ENCODE data around the gene PRR15L.
"Not testable (repeated sequence)": the region's sequence is repeated elsewhere in the genome, so short reads cannot be mapped to it uniquely, and the experiment has no call there.

Gene PRR15L

GRCh38 chr17:47948706-47949196, 8.9 kb downstream of the PRR15L start:
- ATAC-seq (replicated peaks) (no peak), DNase-seq (no peak)
- peaks cover 12% of the 10 kb centered on the region for H3K36me3 Mint-ChIP-seq (ENCODE audit: insufficient read depth)
- no peaks in the 10 kb centered on the region for H3K9me3 Mint-ChIP-seq
- H3K27ac Mint-ChIP-seq: peak overlapping the region in 1 of 2 donors; percentile 75
- H3K4me3 Mint-ChIP-seq: no peak overlapping the region
- peaks cover 32 to 34% of the 10 kb centered on the region in 2 donors for H3K4me1 Mint-ChIP-seq (ENCODE audit: low read depth in 2 of 2)
- H3K27me3 Mint-ChIP-seq: no peaks in the 10 kb centered on the region

DNA sequence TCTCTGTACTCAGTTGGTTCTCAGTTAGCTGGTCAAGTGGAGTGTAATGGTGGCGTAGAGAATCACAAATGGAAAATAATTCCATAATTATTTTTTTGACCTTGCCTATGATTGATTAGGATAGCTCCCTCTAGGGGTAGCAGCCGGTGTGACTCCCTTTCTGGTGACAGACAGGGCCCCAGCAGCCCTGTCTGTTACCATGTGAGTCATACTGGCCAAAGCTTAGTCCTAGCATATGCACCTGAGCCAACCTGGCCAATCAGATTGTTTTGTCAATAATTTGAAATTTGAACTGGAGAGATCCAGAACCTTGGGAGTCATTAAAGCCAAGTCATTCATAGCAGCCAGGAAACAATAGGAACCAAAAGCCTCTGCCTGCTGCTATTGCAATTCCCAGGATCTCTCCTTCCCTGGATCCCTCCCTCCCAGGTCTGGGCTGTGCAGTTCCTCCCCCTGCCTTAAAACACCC, 10.7 kb downstream of the PRR15L start:
- H3K4me1 Mint-ChIP-seq (ENCODE audit: low read depth in 2 of 2): peaks cover 38 to 42% of the 10 kb centered on the region in 2 donors
- ATAC-seq (replicated peaks) (peak; percentile 88), DNase-seq (peak; percentile 62 to 75 (median 63))
- no peaks in the 10 kb centered on the region for H3K27me3 Mint-ChIP-seq
- H3K4me3 Mint-ChIP-seq: no peak overlapping the region
- H3K27ac Mint-ChIP-seq: peak overlapping the region; percentile 82 to 87
- H3K36me3 Mint-ChIP-seq (ENCODE audit: insufficient read depth): peaks cover 10% of the 10 kb centered on the region
- H3K9me3 Mint-ChIP-seq: no peaks in the 10 kb centered on the region

- Mint-ChIP-seq H3K27me3 (no peaks in the 10 kb centered on the region), H3K27ac (peak overlapping the region; percentile 82 to 87), H3K9me3 (no peaks in the 10 kb centered on the region), H3K36me3 (ENCODE audit: insufficient read depth) (peaks cover 10% of the 10 kb centered on the region), H3K4me1 (ENCODE audit: low read depth in 2 of 2) (peaks cover 41 to 46% of the 10 kb centered on the region in 2 donors), H3K4me3 (no peak overlapping the region)
- ATAC-seq (replicated peaks) (no peak), DNase-seq (no peak)
Observed at GRCh38 chr17:47946516-47946915, 11.2 kb downstream of the PRR15L start.

GRCh38 chr17:47945529-47946508, 11.9 kb downstream of the PRR15L start:
- Mint-ChIP-seq H3K36me3 (ENCODE audit: insufficient read depth) (peaks cover 14% of the 10 kb centered on the region), H3K27me3 (no peaks in the 10 kb centered on the region), H3K27ac (peak overlapping the region; percentile 84 to 85), H3K9me3 (peaks cover 0 to 2% of the 10 kb centered on the region in 2 donors), H3K4me1 (ENCODE audit: low read depth in 2 of 2) (peaks cover 45 to 53% of the 10 kb centered on the region in 2 donors), H3K4me3 (peak overlapping the region; percentile 55 to 65)
- DNase-seq (no peak), ATAC-seq (replicated peaks) (no peak)

GRCh38 chr17:47945080-47945479, 12.6 kb downstream of the PRR15L start:
- DNase-seq: no peak
- peaks cover 48 to 55% of the 10 kb centered on the region in 2 donors for H3K4me1 Mint-ChIP-seq (ENCODE audit: low read depth in 2 of 2)
- H3K4me3 Mint-ChIP-seq: peak overlapping the region; percentile 55 to 65
- peaks cover 14% of the 10 kb centered on the region for H3K36me3 Mint-ChIP-seq (ENCODE audit: insufficient read depth)
- no peaks in the 10 kb centered on the region for H3K27me3 Mint-ChIP-seq
- ATAC-seq (replicated peaks): no peak
- H3K9me3 Mint-ChIP-seq: peaks cover 0 to 2% of the 10 kb centered on the region in 2 donors
- peak overlapping the region; percentile 84 to 85 for H3K27ac Mint-ChIP-seq

- Mint-ChIP-seq H3K36me3 (ENCODE audit: insufficient read depth) (peaks cover 11% of the 10 kb centered on the region), H3K27me3 (no peaks in the 10 kb centered on the region), H3K4me1 (ENCODE audit: low read depth in 2 of 2) (peaks cover 36 to 43% of the 10 kb centered on the region in 2 donors), H3K4me3 (peak overlapping the region; percentile 77 to 84), H3K9me3 (peaks cover 0 to 2% of the 10 kb centered on the region in 2 donors), H3K27ac (peak overlapping the region in 1 of 2 donors; percentile 86)
- ATAC-seq (replicated peaks) (no peak), DNase-seq (no peak)
Observed at GRCh38 chr17:47942568-47942967, 15.1 kb downstream of the PRR15L start.

- peaks cover 0 to 2% of the 10 kb centered on the region in 2 donors for H3K9me3 Mint-ChIP-seq
- no peaks in the 10 kb centered on the region for H3K27me3 Mint-ChIP-seq
- ATAC-seq (replicated peaks) (no peak), DNase-seq (no peak)
- H3K4me1 Mint-ChIP-seq (ENCODE audit: low read depth in 2 of 2): peaks cover 36 to 39% of the 10 kb centered on the region in 2 donors
- peak overlapping the region; percentile 86 to 95 for H3K27ac Mint-ChIP-seq
- H3K36me3 Mint-ChIP-seq (ENCODE audit: insufficient read depth): peaks cover 11% of the 10 kb centered on the region
- H3K4me3 Mint-ChIP-seq: peak overlapping the region; percentile 77 to 84
Observed at GRCh38 chr17:47942096-47942510, 15.6 kb downstream of the PRR15L start.

DNA sequence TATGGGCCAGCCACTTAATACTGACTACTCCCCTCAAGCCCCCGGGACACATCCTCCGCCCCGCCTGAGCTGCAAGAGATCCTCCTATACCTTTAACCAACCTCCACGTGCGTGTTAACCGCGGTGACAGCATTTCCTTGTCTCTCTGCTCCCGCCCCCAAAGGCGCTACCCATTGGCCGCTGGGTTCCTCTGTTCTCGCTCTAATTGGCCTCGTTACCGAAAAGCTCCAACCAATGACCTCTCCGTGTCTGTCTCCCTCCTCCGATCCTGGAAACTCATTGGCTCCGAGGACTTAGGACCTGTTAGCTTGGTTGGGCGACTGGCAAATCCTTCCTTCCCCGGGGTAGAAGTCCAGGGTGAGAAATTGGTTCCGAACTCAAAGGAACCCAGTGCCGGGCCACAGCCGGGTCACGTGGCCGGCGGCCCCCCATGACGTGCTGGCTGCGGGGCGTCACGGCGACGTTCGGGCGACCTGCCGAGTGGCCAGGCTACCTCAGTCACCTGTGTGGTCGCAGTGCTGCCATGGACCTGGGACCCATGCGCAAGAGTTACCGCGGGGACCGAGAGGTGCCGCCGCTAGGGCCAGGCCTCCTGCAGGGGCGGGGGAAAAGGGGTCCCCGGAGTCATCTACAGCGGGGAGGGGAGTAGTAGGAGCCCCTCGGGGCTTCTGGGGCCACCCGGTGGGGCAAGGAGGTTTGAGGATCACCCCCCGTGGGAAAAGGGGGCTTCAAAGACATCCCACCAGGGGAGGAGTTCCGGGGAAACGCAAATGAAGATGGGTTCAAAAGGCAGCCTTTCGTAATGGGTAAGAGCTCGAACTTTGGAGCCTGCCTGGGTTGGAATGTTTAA, 16.2 kb downstream of the PRR15L start, which contains the start of gene PNPO:
Gene PNPO, plus strand, starts transcription at position 326 of the 850 bp plus-strand sequence. Its CDS starts 105 bp downstream, at position 431.
- ATAC-seq (replicated peaks) (peak; percentile 95), DNase-seq (peak; percentile 89 to 91 (median 91))
- H3K4me1 Mint-ChIP-seq (ENCODE audit: low read depth in 2 of 2): peaks cover 32 to 35% of the 10 kb centered on the region in 2 donors
- peak within 1 kb of the TSS; percentile 77 to 84 for H3K4me3 Mint-ChIP-seq
- H3K9me3 Mint-ChIP-seq: peaks cover 0 to 2% of the 10 kb centered on the region in 2 donors
- peak within 1 kb of the TSS; percentile 86 to 95 for H3K27ac Mint-ChIP-seq
- H3K27me3 Mint-ChIP-seq: no peaks in the 10 kb centered on the region
- H3K36me3 Mint-ChIP-seq (ENCODE audit: insufficient read depth): peaks cover 11% of the 10 kb centered on the region

- peaks cover 11% of the 10 kb centered on the region for H3K36me3 Mint-ChIP-seq (ENCODE audit: insufficient read depth)
- H3K4me3 Mint-ChIP-seq: no peak overlapping the region
- no peak for DNase-seq
- peaks cover 0 to 2% of the 10 kb centered on the region in 2 donors for H3K9me3 Mint-ChIP-seq
- H3K4me1 Mint-ChIP-seq (ENCODE audit: low read depth in 2 of 2): peaks cover 13 to 17% of the 10 kb centered on the region in 2 donors
- H3K27me3 Mint-ChIP-seq: no peaks in the 10 kb centered on the region
- ATAC-seq (replicated peaks): no peak
- H3K27ac Mint-ChIP-seq: no peak overlapping the region
Observed at GRCh38 chr17:47937941-47938340, 19.7 kb downstream of the PRR15L start.

GRCh38 chr17:47935961-47936360, 21.7 kb downstream of the PRR15L start:
- no peak overlapping the region for H3K4me3 Mint-ChIP-seq
- DNase-seq (no peak), ATAC-seq (replicated peaks) (no peak)
- H3K4me1 Mint-ChIP-seq (ENCODE audit: low read depth in 2 of 2): peaks cover 3 to 4% of the 10 kb centered on the region in 2 donors
- H3K36me3 Mint-ChIP-seq (ENCODE audit: insufficient read depth): peaks cover 7% of the 10 kb centered on the region
- H3K9me3 Mint-ChIP-seq: no peaks in the 10 kb centered on the region
- no peaks in the 10 kb centered on the region for H3K27me3 Mint-ChIP-seq
- no peak overlapping the region for H3K27ac Mint-ChIP-seq

- H3K4me1 Mint-ChIP-seq (ENCODE audit: low read depth in 2 of 2); DNase-seq; H3K4me3 Mint-ChIP-seq; H3K27me3 Mint-ChIP-seq; ATAC-seq (replicated peaks); H3K27ac Mint-ChIP-seq; H3K36me3 Mint-ChIP-seq (ENCODE audit: insufficient read depth); H3K9me3 Mint-ChIP-seq: not testable (repeated sequence)
Observed at GRCh38 chr17:47935468-47935867, 22.2 kb downstream of the PRR15L start.

DNA sequence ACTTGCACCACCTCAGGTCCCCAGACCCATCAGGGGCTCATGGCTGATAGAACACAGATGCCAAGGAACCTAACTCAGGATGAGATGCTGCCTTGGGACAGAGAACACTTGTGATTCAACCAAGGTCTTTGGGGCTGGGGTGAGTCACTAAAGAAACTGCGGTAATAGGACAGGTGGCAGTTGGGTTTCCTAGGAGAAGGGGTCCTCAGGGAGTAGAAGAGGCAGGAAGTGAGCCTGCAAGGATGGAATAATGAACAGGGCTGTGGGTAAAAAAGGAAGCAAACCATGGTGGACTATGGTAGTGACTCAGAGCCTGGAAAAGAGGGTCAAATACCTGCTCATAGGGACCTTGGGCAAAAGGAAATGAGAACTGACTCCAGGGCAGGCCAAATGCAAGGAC, 22.8 kb downstream of the PRR15L start:
- no peak overlapping the region for H3K27ac Mint-ChIP-seq
- H3K4me1 Mint-ChIP-seq (ENCODE audit: low read depth in 2 of 2): no peaks in the 10 kb centered on the region
- H3K36me3 Mint-ChIP-seq (ENCODE audit: insufficient read depth): peaks cover 9% of the 10 kb centered on the region
- ATAC-seq (replicated peaks): no peak
- H3K4me3 Mint-ChIP-seq: no peak overlapping the region
- H3K9me3 Mint-ChIP-seq: no peaks in the 10 kb centered on the region
- no peaks in the 10 kb centered on the region for H3K27me3 Mint-ChIP-seq
- DNase-seq: no peak

DNA sequence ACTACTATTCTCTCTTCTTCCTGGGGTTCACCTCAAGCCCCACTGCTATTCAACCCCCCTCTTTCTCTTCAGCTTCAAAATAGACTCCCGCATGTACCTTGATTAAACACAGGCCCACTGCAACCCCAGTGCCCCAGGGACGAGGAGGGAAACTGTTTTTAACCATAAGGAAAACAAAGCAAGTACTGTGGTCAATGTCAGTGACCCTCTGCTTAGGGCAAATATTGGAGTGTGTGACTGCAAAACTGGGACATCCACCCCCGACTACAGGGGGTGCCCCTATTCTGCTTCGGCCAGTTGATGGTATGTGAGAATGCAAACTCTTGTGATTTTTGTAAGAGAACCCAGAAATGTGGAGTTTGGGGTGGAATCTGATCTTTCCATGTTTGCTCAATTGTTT, 25.8 kb downstream of the PRR15L start:
- Mint-ChIP-seq H3K9me3 (no peaks in the 10 kb centered on the region), H3K4me1 (ENCODE audit: low read depth in 2 of 2) (no peaks in the 10 kb centered on the region), H3K4me3 (no peak overlapping the region), H3K36me3 (ENCODE audit: insufficient read depth) (peaks cover 19% of the 10 kb centered on the region), H3K27ac (peak overlapping the region; percentile 3 to 27), H3K27me3 (no peaks in the 10 kb centered on the region)
- DNase-seq (no peak), ATAC-seq (replicated peaks) (no peak)
